GM18873 (cell line): ENCODE data around the gene SENP1.

Source experiments
- ATAC-seq: cut with Tn5 transposase; IDR thresholded peaks from one replicate; pipeline ENCODE4 v1.9.1; 2021; ENCODE audit warnings: mild to moderate bottlenecking, moderate library complexity, moderate number of reproducible peaks; ENCODE audit not compliant: unreplicated experiment, low FRiP score

SENP1 gene

GRCh38 chr12:48070033-48070432 is 35.8 kb downstream of the SENP1 start:
- ATAC-seq, result no peak

DNA sequence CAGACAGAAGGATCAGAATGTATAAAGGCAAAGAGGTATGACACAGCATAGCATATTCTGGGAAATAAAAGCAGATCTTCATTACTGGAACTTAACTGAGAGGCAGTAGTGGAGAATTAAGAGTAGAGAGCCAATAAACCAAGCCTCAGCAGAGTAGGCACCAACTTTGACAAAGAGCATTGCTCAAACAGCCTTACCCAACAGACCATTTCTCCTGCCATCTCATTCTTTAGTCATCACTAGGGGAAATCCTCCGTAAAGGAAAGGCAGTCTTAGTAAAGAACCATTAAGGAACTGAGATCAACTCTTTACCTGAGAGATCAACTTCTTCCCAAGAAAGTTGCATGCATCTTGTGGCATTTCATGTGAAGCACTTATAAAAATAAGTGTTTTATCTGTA is 36.6 kb downstream of the SENP1 start:
- ATAC-seq, result no peak

DNA sequence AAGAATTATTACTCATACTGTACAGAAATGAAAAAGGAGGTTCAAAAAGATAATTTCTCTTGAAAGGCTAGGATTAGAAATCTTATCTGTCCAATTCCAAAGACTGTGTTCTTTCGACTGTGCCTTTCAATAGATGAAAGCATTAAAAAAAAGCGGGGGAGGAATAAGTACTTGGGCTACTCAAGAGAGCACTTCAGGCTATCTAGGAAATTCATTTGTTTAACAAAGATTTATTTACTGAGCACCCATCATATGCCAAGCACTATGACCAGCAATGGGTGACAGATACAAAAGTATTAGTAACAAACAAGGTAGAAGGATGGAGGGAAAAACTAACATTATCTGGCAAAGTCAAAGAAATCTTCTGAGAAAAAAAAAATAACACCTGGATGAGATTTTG is 37.4 kb downstream of the SENP1 start:
- no peak for ATAC-seq

- ATAC-seq, result no peak
Observed at GRCh38 chr12:48067250-48067938, 38.5 kb downstream of the SENP1 start.

- ATAC-seq, result no peak
Observed at GRCh38 chr12:48065041-48065440, 40.8 kb downstream of the SENP1 start.

DNA sequence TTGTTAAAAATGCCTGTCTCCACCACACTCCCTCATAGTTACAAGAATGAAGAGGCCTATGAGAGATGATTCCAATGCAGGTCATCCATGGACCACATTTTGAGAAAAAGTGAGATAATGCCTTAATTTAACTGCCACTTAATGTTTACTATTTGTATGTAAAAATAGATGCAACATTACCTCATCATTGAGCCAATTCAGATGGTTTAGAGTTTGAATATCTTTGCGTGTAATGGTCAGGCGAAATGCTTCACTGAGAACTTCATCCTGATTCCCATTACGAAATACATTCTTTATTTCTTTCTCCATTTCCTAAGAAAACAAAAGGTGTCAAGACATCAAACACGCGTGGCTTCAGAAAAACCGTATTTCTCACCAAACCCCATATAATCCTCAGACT is 42.3 kb downstream of the SENP1 start:
- no peak for ATAC-seq

- ATAC-seq, result no peak
Observed at GRCh38 chr12:48061938-48062719, 43.8 kb downstream of the SENP1 start.

DNA sequence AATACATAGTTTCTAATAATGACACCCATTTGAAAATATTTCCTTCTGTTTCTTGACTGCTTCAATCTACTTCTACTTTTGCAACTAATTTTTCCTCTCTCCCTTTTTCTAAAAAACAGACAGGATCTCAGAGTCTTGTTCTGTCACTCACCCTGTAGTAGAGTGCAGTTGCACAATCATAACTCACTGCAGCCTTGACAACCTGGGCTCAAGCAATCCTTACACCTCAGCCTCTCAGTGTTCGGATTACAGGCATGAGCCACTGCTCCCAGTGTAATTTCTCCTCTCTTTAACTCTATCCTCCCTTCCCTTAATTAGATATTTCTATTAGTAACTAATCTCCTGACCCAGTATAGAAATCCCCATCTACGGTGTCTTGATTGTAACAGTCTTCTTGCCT is 45.4 kb downstream of the SENP1 start:
- ATAC-seq, result no peak

- no peak for ATAC-seq
Observed at GRCh38 chr12:48058771-48059170, 47.1 kb downstream of the SENP1 start.

DNA sequence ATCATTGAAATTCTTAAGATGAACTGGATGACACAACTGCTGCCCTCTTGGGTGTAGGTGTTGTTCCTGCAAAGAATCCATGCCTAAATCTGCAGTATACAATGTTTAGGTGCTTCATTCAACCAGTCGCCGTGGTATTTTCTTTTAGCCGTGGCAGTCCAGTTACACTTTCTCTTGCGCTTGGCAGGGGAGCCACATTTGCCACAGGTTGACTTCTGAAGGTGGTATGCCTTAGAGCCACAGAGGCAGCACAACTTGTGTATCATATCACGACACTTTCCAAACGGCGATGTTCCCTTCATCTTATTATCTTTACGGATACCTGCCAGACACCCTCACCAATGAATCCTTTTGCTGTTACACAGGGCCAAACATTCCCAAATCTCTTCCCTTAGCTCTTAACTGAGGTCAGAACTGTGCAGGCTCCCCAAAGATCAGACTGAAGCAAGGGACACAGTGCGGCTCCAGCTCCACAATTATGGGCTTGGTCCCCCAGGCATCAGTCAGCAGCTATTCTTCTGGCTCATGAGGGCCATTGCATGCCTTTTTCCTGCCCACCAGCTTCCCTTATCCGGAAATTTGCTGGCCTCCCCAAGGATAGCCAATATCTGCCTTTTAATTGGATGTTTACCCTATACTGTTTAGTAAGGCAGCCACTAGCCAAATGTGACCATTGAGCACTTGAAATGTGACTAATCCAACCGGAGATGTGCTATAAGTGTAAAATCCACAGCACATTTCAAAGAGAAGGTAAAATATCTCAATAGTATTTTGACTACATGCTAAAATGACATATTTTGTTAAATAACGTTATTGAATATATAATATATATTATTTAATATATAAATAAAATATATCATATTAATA is 50.7 kb downstream of the SENP1 start:
- no peak for ATAC-seq

- ATAC-seq, result no peak
Observed at GRCh38 chr12:48053883-48054282, 52.0 kb downstream of the SENP1 start.

DNA sequence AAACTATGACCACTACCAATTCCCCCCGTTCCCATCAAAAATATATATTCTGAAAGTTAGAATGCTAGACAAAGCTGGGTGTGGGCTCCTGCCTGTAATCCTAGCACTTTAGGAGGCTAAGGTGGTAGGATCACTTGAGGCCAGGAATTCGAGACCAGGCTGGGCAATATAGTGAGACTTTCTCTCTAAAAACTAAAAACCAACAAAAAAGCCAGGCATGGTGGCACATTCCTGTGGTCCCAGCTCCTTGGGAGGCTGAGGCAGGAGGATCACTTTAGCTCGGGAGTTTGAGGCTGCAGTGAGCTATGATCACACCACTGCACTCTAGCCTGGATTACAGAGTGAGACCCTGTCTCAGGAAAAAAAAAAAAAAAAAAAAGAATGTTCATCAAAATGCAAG is 52.8 kb downstream of the SENP1 start:
- ATAC-seq, result no peak

GRCh38 chr12:48051681-48052080 is 54.2 kb downstream of the SENP1 start:
- ATAC-seq, result no peak

GRCh38 chr12:48050174-48050573 is 55.7 kb downstream of the SENP1 start:
- ATAC-seq, result no peak

- ATAC-seq, result no peak
Observed at GRCh38 chr12:48045965-48046518, 59.8 kb downstream of the SENP1 start.

DNA sequence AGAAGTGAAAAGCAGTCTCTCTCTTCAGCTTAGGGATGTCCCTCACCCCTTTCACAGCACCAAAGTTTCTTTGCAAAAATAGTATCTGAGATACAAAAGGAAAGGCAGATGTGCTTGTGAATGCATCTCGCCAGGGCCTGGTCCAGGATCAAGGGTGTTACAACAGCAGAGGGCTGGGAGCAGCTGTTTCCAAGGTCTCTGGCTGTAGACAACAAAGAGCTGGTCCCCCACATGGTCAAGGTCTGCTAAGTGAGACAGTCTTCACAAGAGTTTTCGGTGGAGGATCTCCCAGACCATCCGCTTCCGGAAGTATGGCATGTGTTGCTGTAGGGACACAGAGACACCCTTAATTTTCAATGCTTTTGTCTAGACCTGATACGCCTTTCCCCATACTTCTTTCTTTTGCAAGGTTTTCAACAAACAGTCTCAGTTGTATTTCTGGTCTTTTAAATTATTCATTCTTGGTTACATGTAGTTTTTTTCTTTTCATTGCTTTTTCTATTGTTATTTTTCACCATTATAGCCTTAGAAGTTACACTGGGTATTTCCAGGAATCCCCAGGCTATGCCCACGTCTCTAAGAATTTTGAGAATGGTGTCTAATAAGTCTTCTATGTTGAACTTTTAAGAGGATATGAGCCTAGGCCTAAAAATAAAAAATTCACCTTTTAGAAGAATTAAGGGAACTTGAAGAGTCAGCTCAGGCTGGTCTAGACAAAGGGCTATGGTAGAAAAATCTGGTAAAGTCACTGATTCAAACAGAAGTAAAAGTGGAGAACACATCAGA is 60.6 kb downstream of the SENP1 start:
- ATAC-seq, result no peak

DNA sequence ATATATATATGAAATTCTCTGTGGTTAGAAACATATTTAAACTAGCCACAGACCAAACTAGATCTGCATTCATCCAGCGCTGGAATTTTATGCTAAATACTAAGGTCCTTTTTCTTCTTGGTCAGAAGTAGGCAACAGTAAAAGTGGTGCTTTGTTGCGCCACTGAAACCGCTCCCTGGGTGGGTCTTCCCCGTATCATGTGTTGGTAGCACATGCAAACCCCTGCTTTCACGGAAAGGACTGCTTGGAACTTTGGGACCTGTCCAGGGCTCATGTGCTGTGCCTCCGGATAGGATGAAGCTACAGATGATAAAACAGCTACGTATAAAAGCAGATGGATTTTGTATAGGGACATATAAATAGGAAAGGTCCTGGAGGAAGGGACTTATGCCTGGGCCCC is 61.5 kb downstream of the SENP1 start:
- no peak for ATAC-seq

DNA sequence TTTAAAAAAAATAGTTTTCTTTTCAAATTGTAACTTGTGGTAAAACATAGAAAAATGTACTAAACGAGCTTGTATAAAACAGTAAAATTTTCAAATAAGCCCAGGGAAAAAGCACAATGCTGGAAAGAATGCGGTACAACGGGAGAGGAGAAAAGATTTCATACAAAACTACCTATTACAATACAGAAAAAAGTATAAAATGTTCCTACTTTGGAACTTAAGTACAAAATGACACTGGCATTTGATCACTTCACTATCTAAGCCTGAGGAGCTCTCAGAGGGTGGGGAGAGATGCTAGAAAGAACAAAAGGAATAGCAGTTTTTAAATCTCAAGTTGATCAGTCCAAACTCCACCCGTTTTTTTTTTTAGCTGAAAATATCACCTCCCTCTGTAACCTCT is 62.1 kb downstream of the SENP1 start:
- ATAC-seq, result no peak

DNA sequence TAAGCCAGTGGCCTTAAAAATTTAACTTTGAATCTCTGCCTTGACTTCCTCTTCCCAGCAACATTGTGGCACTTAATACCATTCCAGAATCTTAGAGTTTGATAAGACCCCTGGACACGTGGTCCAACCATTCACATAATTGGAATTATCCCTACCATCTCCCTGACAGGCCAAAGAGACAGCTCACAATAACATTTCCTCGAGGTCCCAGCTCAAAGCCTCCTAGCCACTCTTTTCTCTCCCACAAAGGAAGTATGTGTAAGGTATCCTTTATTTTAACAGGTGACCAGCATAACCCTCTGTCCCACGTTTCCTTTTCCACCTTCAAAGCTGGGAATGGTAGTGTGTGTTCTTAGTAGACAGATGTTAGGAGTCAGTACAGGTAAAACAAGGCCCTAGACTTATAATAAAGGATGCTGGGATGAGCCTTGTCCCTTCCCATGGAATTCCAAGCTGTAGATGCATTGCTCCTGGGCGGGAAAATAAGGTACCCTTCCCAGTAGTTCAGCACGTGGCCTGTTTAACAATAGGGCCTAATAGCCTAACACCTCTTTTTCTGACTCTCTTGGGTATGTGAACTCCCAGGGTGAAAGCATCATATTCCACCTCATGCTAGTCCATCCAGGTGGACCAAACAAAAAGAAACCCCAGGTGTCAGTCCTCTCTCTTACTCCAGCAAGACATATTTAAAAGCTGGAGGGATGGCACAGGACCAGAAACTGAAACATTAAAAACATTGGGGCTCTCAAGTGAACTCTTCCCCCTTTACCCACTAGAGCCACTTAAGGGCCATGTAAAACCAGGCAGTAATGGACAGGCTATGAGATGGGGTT is 64.1 kb downstream of the SENP1 start:
- no peak for ATAC-seq
